SK-N-SH (cell line): ENCODE measurements around the gene MIDN. TPM values are rescaled to one million over a fixed set of nuclear protein-coding genes. Genes with fewer than 3 reads are reported as not detected.

Experiments used
- CTCF ChIA-PET: fragments of 300-600, 350-600 bp; formaldehyde crosslinking; extraction: SDS; loops from one replicate; lab custom pipeline; 2021; lab: Yijun Ruan, JAX
- POLR2A ChIA-PET: fragments of 350-600 bp; sonication (Branson Sonifier 250); formaldehyde crosslinking; extraction: SDS; loops from one replicate; lab custom pipeline; 2020; ENCODE audit warnings: antibody characterized with exemption, inconsistent platforms; lab: Yijun Ruan, JAX
- DNase-seq: peaks from one replicate; pipeline ENCODE4 v3.0.0; 2012
- H2AFZ ChIP-seq: fragments of 200-600 bp; sonication (generic); 2 replicates; pipeline ENCODE4 v1.8.1; 2016; ENCODE audit warnings: antibody characterized with exemption, mild to moderate bottlenecking, low read depth
- H3F3A ChIP-seq: fragments of 200-600 bp; sonication (generic); replicated peaks from 2 replicates; pipeline ENCODE3; 2016; ENCODE audit warnings: antibody characterized with exemption, mild to moderate bottlenecking; ENCODE audit not compliant: insufficient read depth
- H3K27ac ChIP-seq, 2 experiments: fragments of 200-500 bp in 1 of 2; fragments of 200-600 bp in 1 of 2; sonication (Bioruptor generic) in 1 of 2; sonication (generic), shearing (Covaris generic) in 1 of 2; 2 replicates each; pipeline versions ENCODE4 v1.5.1 to v1.6.1; 2014 to 2016; ENCODE audit warnings: low read depth in 2 of 2, inconsistent platforms in 1 of 2, low read length in 1 of 2, mild to moderate bottlenecking in 1 of 2, mixed read lengths in 1 of 2
- H3K27me3 ChIP-seq: fragments of 200-600 bp; sonication (generic), shearing (Covaris generic); 2 replicates; pipeline ENCODE4 v1.6.1; 2016; ENCODE audit warnings: mixed run types; ENCODE audit not compliant: insufficient read depth
- H3K36me3 ChIP-seq, 2 experiments: fragments of 200-500 bp in 1 of 2; fragments of 200-600 bp in 1 of 2; sonication (Bioruptor generic) in 1 of 2; sonication (generic) in 1 of 2; replicated peaks in 1 of 2; 2 replicates each; pipeline versions ENCODE3 to v1.5.1; 2014 to 2016; ENCODE audit warnings: low read length in 1 of 2, mild to moderate bottlenecking in 1 of 2; ENCODE audit not compliant: insufficient read depth in 2 of 2, control insufficient read depth in 1 of 2
- H3K4me1 ChIP-seq, 2 experiments: fragments of 200-500 bp in 1 of 2; fragments of 200-600 bp in 1 of 2; sonication (Bioruptor generic) in 1 of 2; sonication (generic), shearing (Covaris generic) in 1 of 2; 2 replicates each; pipeline versions ENCODE4 v1.5.1 to v1.6.1; 2014 to 2016; ENCODE audit warnings: low read depth in 1 of 2, low read length in 1 of 2, mixed run types in 1 of 2; ENCODE audit not compliant: insufficient read depth in 2 of 2, control insufficient read depth in 1 of 2
- H3K4me2 ChIP-seq: fragments of 200-600 bp; sonication (generic), shearing (Covaris generic); 2 replicates; pipeline ENCODE4 v1.6.1; 2017; ENCODE audit warnings: mixed run types
- H3K4me3 ChIP-seq, 2 experiments: fragments of 200-500 bp in 1 of 2; fragments of 200-600 bp in 1 of 2; sonication (Bioruptor generic) in 1 of 2; sonication (generic), shearing (Covaris generic) in 1 of 2; 2 replicates each; pipeline versions ENCODE4 v1.5.1 to v1.8.1; 2014 to 2016; ENCODE audit warnings: low read depth in 2 of 2, inconsistent platforms in 1 of 2, low read length in 1 of 2, mild to moderate bottlenecking in 1 of 2, mixed read lengths in 1 of 2, moderate library complexity in 1 of 2
- H3K79me2 ChIP-seq: fragments of 200-600 bp; sonication (generic); 2 replicates; pipeline ENCODE4 v1.8.1; 2017; ENCODE audit warnings: mild to moderate bottlenecking; ENCODE audit not compliant: insufficient read depth
- H3K9ac ChIP-seq: fragments of 200-600 bp; sonication (generic); 2 replicates; pipeline ENCODE4 v1.6.1; 2017; ENCODE audit warnings: mixed run types
- H3K9me2 ChIP-seq: fragments of 200-600 bp; sonication (generic); 2 replicates; pipeline ENCODE4 v1.6.1; 2017; ENCODE audit warnings: mixed run types
- H3K9me3 ChIP-seq: fragments of 200-600 bp; sonication (generic); 2 replicates; pipeline ENCODE4 v1.6.1; 2017; ENCODE audit warnings: mixed run types, mild to moderate bottlenecking, moderate library complexity
- H4K20me1 ChIP-seq: fragments of 200-600 bp; sonication (generic); 2 replicates; pipeline ENCODE4 v1.6.1; 2017; ENCODE audit warnings: mild to moderate bottlenecking, mixed run types; ENCODE audit not compliant: insufficient read depth
- CHD2 ChIP-seq: fragments of 150-350 bp; IDR thresholded peaks from 2 replicates; pipeline ENCODE4 v1.6.1; 2018; ENCODE audit warnings: low read length; ENCODE audit not compliant: partially characterized antibody
- ELF1 ChIP-seq: IDR thresholded peaks from 2 replicates; pipeline ENCODE4 v1.4.0; 2012
- GABPA ChIP-seq: IDR thresholded peaks from 2 replicates; pipeline ENCODE4 v1.4.0; 2012; ENCODE audit warnings: low read depth, mild to moderate bottlenecking
- GATA2 ChIP-seq: sonication (generic); formaldehyde crosslinking; IDR thresholded peaks from 2 replicates; pipeline ENCODE4 v1.5.0; 2020; ENCODE audit warnings: mild to moderate bottlenecking, missing genetic modification reagents
- IRF3 ChIP-seq: fragments of 150-350 bp; IDR thresholded peaks from 2 replicates; pipeline ENCODE4 v1.6.1; 2016; ENCODE audit warnings: mild to moderate bottlenecking, low read depth, low read length
- MXI1 ChIP-seq: IDR thresholded peaks from 2 replicates; pipeline ENCODE4 v1.6.1; 2012; ENCODE audit warnings: mild to moderate bottlenecking, low read depth, low read length, improper control_type of control experiment
- NRF1 ChIP-seq: IDR thresholded peaks from 2 replicates; pipeline ENCODE4 v1.6.1; 2012; ENCODE audit warnings: low read depth, mild to moderate bottlenecking, low read length
- RAD21 ChIP-seq: IDR thresholded peaks from 2 replicates; pipeline ENCODE4 v1.6.1; 2012; ENCODE audit warnings: mild to moderate bottlenecking, low read length
- RXRA ChIP-seq: IDR thresholded peaks from 2 replicates; pipeline ENCODE4 v1.4.0; 2012; ENCODE audit warnings: low read depth, mild to moderate bottlenecking, borderline replicate concordance
- TAF1 ChIP-seq: IDR thresholded peaks from 2 replicates; pipeline ENCODE4 v1.6.1; 2012; ENCODE audit warnings: low read depth, mild to moderate bottlenecking, low read length, moderate library complexity, borderline replicate concordance
- WGBS: methylation state at CpG from one replicate; pipeline ENCODE4 v1.1.6; 2017; ENCODE audit warnings: low lambda C conversion rate; 5-methylcytosine and 5-hydroxymethylcytosine counted together
- polyA plus RNA-seq, 3 experiments: library from polyadenylated mRNA; depleted of rRNA; stranded (reverse); fragments of >200 nt; gene quantifications; 2 replicates each; pipeline ENCODE4 v1.2.3, GENCODE V29; 2012
- TF ChIP-seq, protein P1 (sequence below): IDR thresholded peaks from 2 replicates; pipeline ENCODE4 v1.4.0; 2012; ENCODE audit warnings: low read depth
- TF ChIP-seq, protein P2 (sequence below): fragments of 150-350 bp; IDR thresholded peaks from 2 replicates; pipeline ENCODE4 v1.6.1; 2017; ENCODE audit warnings: antibody characterized with exemption, low read length, low read depth, borderline replicate concordance
- TF ChIP-seq, protein P3 (sequence below): IDR thresholded peaks from 2 replicates; pipeline ENCODE4; 2012

The MIDN gene
- polyA plus RNA-seq, 1 of the 3 experiments (the other 2 are of a cell fraction): 13.9 TPM

DNA sequence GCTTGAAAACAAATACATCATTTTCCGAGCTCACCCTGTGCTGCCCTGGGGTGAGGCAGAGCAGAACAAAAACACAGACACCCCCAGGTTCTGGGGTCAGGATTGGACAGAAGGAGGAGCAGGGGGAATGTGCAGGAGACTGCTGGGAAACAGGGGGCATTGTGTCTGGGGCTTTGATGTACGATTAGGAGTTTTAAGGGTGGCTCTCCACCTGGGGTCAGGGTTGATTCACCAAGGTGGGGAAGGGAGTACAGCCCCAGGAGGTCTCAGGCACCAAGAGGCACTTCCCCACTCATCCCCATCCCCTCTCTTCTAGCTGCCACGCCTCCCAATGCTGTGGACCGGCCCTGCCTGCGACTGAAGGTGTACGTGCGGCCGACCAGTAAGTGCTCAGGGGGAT, 49.9 kb downstream of the MIDN start:
- no peak overlapping the region for H2AFZ ChIP-seq
- H3K9me3 ChIP-seq: no peaks in the 10 kb centered on the region
- no peak overlapping the region for H3K27ac ChIP-seq
- no peak overlapping the region for H3K9ac ChIP-seq
- no peaks in the 10 kb centered on the region for H4K20me1 ChIP-seq
- H3K4me3 ChIP-seq: no peak overlapping the region
- no peak for DNase-seq
- H3K79me2 ChIP-seq: no peaks in the 10 kb centered on the region
- H3K4me2 ChIP-seq: no peak overlapping the region
- no peaks in the 10 kb centered on the region for H3K27me3 ChIP-seq
- H3K36me3 ChIP-seq: no peaks in the 10 kb centered on the region
- ChIA-PET CTCF (interaction anchor here (0.7 kb wide), 2 partner anchors 17 to 66 kb away, joined by 3 to 4 read pairs; no protein-coding TSS in a partner anchor), POLR2A (no interaction called here)
- H3K9me2 ChIP-seq: no peaks in the 10 kb centered on the region
- WGBS: 93% methylated on average over 5 of the region's 8 CpGs
- no peaks in the 10 kb centered on the region for H3F3A ChIP-seq
- H3K4me1 ChIP-seq: no peaks in the 10 kb centered on the region
- no peak for TF ChIP-seq GATA2
- TF ChIP-seq, protein P1, sequence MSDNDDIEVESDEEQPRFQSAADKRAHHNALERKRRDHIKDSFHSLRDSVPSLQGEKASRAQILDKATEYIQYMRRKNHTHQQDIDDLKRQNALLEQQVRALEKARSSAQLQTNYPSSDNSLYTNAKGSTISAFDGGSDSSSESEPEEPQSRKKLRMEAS: no peak
- no peak for TF ChIP-seq IRF3
- TF ChIP-seq, protein P2, sequence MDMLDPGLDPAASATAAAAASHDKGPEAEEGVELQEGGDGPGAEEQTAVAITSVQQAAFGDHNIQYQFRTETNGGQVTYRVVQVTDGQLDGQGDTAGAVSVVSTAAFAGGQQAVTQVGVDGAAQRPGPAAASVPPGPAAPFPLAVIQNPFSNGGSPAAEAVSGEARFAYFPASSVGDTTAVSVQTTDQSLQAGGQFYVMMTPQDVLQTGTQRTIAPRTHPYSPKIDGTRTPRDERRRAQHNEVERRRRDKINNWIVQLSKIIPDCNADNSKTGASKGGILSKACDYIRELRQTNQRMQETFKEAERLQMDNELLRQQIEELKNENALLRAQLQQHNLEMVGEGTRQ: no peak
- TF ChIP-seq RXRA: no peak
- TF ChIP-seq RAD21: no peak
- TF ChIP-seq CHD2: no peak
- no peak for TF ChIP-seq ELF1
- no peak for TF ChIP-seq GABPA
- TF ChIP-seq TAF1: no peak
- TF ChIP-seq MXI1: no peak

DNA sequence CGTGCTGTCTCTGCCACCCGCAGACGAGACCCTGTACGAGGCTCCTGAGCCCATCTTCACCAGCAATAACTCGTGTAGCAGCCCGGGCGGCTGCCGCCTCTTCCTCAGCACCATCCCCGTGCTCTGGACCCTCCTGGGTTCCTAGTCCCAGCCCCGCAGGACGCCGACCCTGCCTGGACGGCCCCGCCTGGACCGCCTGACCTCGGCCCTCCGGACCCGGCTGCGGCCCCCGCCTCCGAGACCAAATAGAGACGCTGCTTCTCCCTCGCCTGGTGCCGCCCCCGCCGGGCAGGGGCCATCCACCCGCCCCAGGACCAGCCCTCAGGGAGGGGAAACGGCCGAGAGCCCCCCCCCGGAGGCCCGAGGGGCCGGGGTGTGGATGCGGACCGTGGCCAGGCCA, 51.4 kb downstream of the MIDN start:
- Histone ChIP-seq H3K4me3 (no peak overlapping the region), H3K9me2 (no peaks in the 10 kb centered on the region), H3K27ac (no peak overlapping the region), H3F3A (no peaks in the 10 kb centered on the region), H3K27me3 (no peaks in the 10 kb centered on the region), H3K9me3 (no peaks in the 10 kb centered on the region), H2AFZ (no peak overlapping the region), H3K4me1 (no peaks in the 10 kb centered on the region), H3K9ac (no peak overlapping the region), H3K4me2 (no peak overlapping the region), H3K36me3 (no peaks in the 10 kb centered on the region), H4K20me1 (no peaks in the 10 kb centered on the region), H3K79me2 (no peaks in the 10 kb centered on the region)
- 81% methylated on average over 15 of the region's 34 CpGs for WGBS
- CTCF ChIA-PET: no interaction called here
- DNase-seq: no peak
- POLR2A ChIA-PET: no interaction called here
- TF ChIP-seq, protein P3, sequence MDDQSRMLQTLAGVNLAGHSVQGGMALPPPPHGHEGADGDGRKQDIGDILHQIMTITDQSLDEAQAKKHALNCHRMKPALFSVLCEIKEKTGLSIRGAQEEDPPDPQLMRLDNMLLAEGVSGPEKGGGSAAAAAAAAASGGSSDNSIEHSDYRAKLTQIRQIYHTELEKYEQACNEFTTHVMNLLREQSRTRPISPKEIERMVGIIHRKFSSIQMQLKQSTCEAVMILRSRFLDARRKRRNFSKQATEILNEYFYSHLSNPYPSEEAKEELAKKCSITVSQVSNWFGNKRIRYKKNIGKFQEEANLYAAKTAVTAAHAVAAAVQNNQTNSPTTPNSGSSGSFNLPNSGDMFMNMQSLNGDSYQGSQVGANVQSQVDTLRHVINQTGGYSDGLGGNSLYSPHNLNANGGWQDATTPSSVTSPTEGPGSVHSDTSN: no peak
- no peak for TF ChIP-seq NRF1
- TF ChIP-seq ELF1: no peak
